Peyer's patch (tissue), 4 donors: ENCODE results near the gene UBE4B.

Experiments
- POLR2A ChIP-seq, 2 donors: fragments of 450-650 bp; IDR thresholded peaks; one replicate each; pipeline ENCODE4 v1.5.1; 2017; ENCODE audit warnings: antibody characterized with exemption in 2 of 2, mild to moderate bottlenecking in 2 of 2, moderate library complexity in 2 of 2
- TF ChIP-seq, protein P1 (sequence below), 6 experiments: fragments of 450-650 bp in 4 of 6; fragments of 200-600 bp in 2 of 6; sonication (generic) in 1 of 6; IDR thresholded peaks; one replicate each; pipeline ENCODE4 v1.5.1; 2017 to 2019; ENCODE audit warnings: antibody characterized with exemption in 6 of 6, mild to moderate bottlenecking in 3 of 6, moderate library complexity in 1 of 6

DNA sequence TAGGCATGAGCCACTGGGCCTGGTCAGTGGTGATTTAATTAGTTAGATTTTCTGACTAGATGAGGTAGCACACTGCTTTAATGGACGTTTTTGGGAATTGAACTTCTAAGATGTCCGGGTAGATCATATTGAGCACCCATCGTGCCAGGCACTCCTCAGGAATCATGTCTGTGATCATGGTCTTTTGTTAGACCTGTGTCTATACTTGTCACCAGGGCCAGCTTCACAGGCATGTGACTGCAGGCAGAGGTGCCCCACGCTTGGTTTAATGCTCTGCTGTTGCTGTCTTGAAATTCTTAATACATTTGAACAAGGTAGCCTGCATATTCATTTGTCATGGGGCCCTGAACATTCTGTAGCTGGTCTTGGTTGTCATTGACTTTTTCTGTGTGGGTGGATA, 19.6 kb downstream of the UBE4B start:
- TF ChIP-seq, protein P1, sequence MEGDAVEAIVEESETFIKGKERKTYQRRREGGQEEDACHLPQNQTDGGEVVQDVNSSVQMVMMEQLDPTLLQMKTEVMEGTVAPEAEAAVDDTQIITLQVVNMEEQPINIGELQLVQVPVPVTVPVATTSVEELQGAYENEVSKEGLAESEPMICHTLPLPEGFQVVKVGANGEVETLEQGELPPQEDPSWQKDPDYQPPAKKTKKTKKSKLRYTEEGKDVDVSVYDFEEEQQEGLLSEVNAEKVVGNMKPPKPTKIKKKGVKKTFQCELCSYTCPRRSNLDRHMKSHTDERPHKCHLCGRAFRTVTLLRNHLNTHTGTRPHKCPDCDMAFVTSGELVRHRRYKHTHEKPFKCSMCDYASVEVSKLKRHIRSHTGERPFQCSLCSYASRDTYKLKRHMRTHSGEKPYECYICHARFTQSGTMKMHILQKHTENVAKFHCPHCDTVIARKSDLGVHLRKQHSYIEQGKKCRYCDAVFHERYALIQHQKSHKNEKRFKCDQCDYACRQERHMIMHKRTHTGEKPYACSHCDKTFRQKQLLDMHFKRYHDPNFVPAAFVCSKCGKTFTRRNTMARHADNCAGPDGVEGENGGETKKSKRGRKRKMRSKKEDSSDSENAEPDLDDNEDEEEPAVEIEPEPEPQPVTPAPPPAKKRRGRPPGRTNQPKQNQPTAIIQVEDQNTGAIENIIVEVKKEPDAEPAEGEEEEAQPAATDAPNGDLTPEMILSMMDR (IDR thresholded peaks at IDR 0.05), result no peak
- TF ChIP-seq POLR2A (IDR thresholded peaks at IDR 0.05), result no peak
